ENCODE results near the gene CELF1.

The CELF1 gene

DNA sequence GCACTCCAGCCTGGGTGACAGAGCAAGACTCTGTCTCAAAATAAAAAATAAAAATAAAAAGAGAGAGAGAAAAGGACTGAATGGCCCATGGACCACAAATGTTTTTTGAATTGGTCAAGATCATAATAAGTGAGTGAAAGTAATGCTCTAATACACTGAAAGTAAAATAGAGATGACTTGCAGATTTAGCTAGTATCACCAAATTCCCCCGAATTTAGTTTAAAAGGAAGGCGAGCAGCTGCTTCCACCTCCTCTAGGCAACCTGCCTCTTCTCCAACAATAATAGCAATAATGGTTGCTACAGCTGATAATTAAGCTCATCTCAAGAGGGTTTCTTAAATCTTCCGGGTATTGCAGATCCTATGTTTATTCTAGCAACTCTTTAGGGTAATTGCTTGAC, 36.8 kb downstream of the CELF1 start:
- TF ChIP-seq CTCF (IDR thresholded peaks at IDR 0.05; ENCODE audit: low read length): no peak
- TF ChIP-seq EZH2 (IDR thresholded peaks at IDR 0.05; ENCODE audit: borderline replicate concordance, low read length): no peak
- Histone ChIP-seq H3K4me2 (ENCODE audit: low read length) (no peak overlapping the region), H3K4me1 (ENCODE audit: insufficient read depth, low read length, severe bottlenecking) (peaks cover 75% of the 10 kb centered on the region), H3K79me2 (ENCODE audit: insufficient read depth, low read length) (peaks cover 94% of the 10 kb centered on the region), H3K4me3 (ENCODE audit: low read depth, low read length, poor library complexity, severe bottlenecking) (no peak overlapping the region), H3K36me3 (ENCODE audit: insufficient read depth, low read length) (peaks cover 3% of the 10 kb centered on the region; the same call in 1 of the 2 replicates), H3K9me2 (ENCODE audit: low read depth, low read length) (no peaks in the 10 kb centered on the region), H3K9ac (ENCODE audit: low read length) (no peak overlapping the region), H3K9me3 (ENCODE audit: low read length) (no peaks in the 10 kb centered on the region), H3K27ac (ENCODE audit: low read depth, low read length, poor library complexity, severe bottlenecking) (peak overlapping the region; percentile 11), H4K20me1 (ENCODE audit: insufficient read depth, low read length) (no peaks in the 10 kb centered on the region), H3F3A (ENCODE audit: insufficient read depth, low read length) (no peaks in the 10 kb centered on the region; the same call in 1 of the 2 replicates), H3K27me3 (ENCODE audit: insufficient read depth, low read length) (no peaks in the 10 kb centered on the region), H2AFZ (ENCODE audit: low read length) (no peak overlapping the region)

- H3K27me3 ChIP-seq (ENCODE audit: insufficient read depth, low read length): no peaks in the 10 kb centered on the region
- H3K36me3 ChIP-seq (ENCODE audit: insufficient read depth, low read length): no peaks in the 10 kb centered on the region; the same call in 1 of the 2 replicates
- H3K27ac ChIP-seq (ENCODE audit: low read depth, low read length, poor library complexity, severe bottlenecking): peak overlapping the region; percentile 75
- no peak overlapping the region for H2AFZ ChIP-seq (ENCODE audit: low read length)
- H3K9me2 ChIP-seq (ENCODE audit: low read depth, low read length): no peaks in the 10 kb centered on the region
- H3K9me3 ChIP-seq (ENCODE audit: low read length): no peaks in the 10 kb centered on the region
- no peaks in the 10 kb centered on the region for H4K20me1 ChIP-seq (ENCODE audit: insufficient read depth, low read length)
- peaks cover 94% of the 10 kb centered on the region for H3K79me2 ChIP-seq (ENCODE audit: insufficient read depth, low read length)
- H3F3A ChIP-seq (ENCODE audit: insufficient read depth, low read length): no peaks in the 10 kb centered on the region; the same call in 1 of the 2 replicates
- peaks cover 86% of the 10 kb centered on the region for H3K4me1 ChIP-seq (ENCODE audit: insufficient read depth, low read length, severe bottlenecking)
- no peak overlapping the region; the same call in 1 of the 2 replicates for H3K9ac ChIP-seq (ENCODE audit: low read length)
- H3K4me2 ChIP-seq (ENCODE audit: low read length): peak overlapping the region; percentile 4; the same call in 1 of the 2 replicates
- no peak for TF ChIP-seq EZH2 (IDR thresholded peaks at IDR 0.05; ENCODE audit: borderline replicate concordance, low read length)
- no peak for TF ChIP-seq CTCF (IDR thresholded peaks at IDR 0.05; ENCODE audit: low read length)
- no peak overlapping the region for H3K4me3 ChIP-seq (ENCODE audit: low read depth, low read length, poor library complexity, severe bottlenecking)
Observed at GRCh38 chr11:47514825-47515647, 37.9 kb downstream of the CELF1 start.

GRCh38 chr11:47512701-47513100, 40.2 kb downstream of the CELF1 start:
- H3K4me3 ChIP-seq (ENCODE audit: low read depth, low read length, poor library complexity, severe bottlenecking): no peak overlapping the region
- H4K20me1 ChIP-seq (ENCODE audit: insufficient read depth, low read length): no peaks in the 10 kb centered on the region
- H3F3A ChIP-seq (ENCODE audit: insufficient read depth, low read length): peaks cover 2% of the 10 kb centered on the region
- H3K27me3 ChIP-seq (ENCODE audit: insufficient read depth, low read length): no peaks in the 10 kb centered on the region
- no peak for TF ChIP-seq EZH2 (IDR thresholded peaks at IDR 0.05; ENCODE audit: borderline replicate concordance, low read length)
- TF ChIP-seq CTCF (IDR thresholded peaks at IDR 0.05; ENCODE audit: low read length): no peak
- no peaks in the 10 kb centered on the region for H3K9me2 ChIP-seq (ENCODE audit: low read depth, low read length)
- peak overlapping the region; percentile 20; the same call in 1 of the 2 replicates for H3K4me2 ChIP-seq (ENCODE audit: low read length)
- peak overlapping the region; percentile 75 for H3K27ac ChIP-seq (ENCODE audit: low read depth, low read length, poor library complexity, severe bottlenecking)
- H3K9me3 ChIP-seq (ENCODE audit: low read length): no peaks in the 10 kb centered on the region
- H2AFZ ChIP-seq (ENCODE audit: low read length): no peak overlapping the region
- H3K9ac ChIP-seq (ENCODE audit: low read length): peak overlapping the region; percentile 4; the same call in 1 of the 2 replicates
- peaks cover 89% of the 10 kb centered on the region for H3K79me2 ChIP-seq (ENCODE audit: insufficient read depth, low read length)
- H3K4me1 ChIP-seq (ENCODE audit: insufficient read depth, low read length, severe bottlenecking): peaks cover 94% of the 10 kb centered on the region
- H3K36me3 ChIP-seq (ENCODE audit: insufficient read depth, low read length): no peaks in the 10 kb centered on the region; the same call in 1 of the 2 replicates
